ENCODE results near the gene B4GALT2.

The B4GALT2 gene

GRCh38 chr1:43970502-43970901 lies 8.5 kb upstream of the B4GALT2 start:
- Histone ChIP-seq H3K9ac (ENCODE audit: low read length in 2 of 2) (peak overlapping the region; percentile 80 to 84), H3K36me3 (ENCODE audit: control insufficient read depth in 2 of 2, insufficient read depth in 2 of 2, low read length in 2 of 2) (peaks cover 7 to 20% of the 10 kb centered on the region in 2 donors), H3K27me3 (ENCODE audit: control insufficient read depth in 1 of 2, insufficient read depth in 2 of 2, low read length in 2 of 2) (no peaks in the 10 kb centered on the region), H3K4me1 (ENCODE audit: control insufficient read depth, insufficient read depth, low read length) (peaks cover 25% of the 10 kb centered on the region), H3K27ac (ENCODE audit: low read length) (peak overlapping the region; percentile 24), H3K4me3 (ENCODE audit: low read length in 2 of 2) (peak overlapping the region; percentile 97 to 99), H3K9me3 (ENCODE audit: control insufficient read depth in 2 of 2, low read length in 2 of 2) (no peaks in the 10 kb centered on the region)

- Histone ChIP-seq H3K9me3 (ENCODE audit: control insufficient read depth in 2 of 2, low read length in 2 of 2) (no peaks in the 10 kb centered on the region), H3K27me3 (ENCODE audit: control insufficient read depth in 1 of 2, insufficient read depth in 2 of 2, low read length in 2 of 2) (no peaks in the 10 kb centered on the region), H3K4me3 (ENCODE audit: low read length in 2 of 2) (peak overlapping the region in 1 of 2 donors; percentile 97), H3K36me3 (ENCODE audit: control insufficient read depth in 2 of 2, insufficient read depth in 2 of 2, low read length in 2 of 2) (peaks cover 7 to 19% of the 10 kb centered on the region in 2 donors), H3K4me1 (ENCODE audit: control insufficient read depth, insufficient read depth, low read length) (peaks cover 29% of the 10 kb centered on the region), H3K27ac (ENCODE audit: low read length) (no peak overlapping the region), H3K9ac (ENCODE audit: low read length in 2 of 2) (no peak overlapping the region)
Measured at GRCh38 chr1:43970911-43971310, 8.1 kb upstream of the B4GALT2 start.

- Histone ChIP-seq H3K27ac (ENCODE audit: low read length) (no peak overlapping the region), H3K4me3 (ENCODE audit: low read length in 2 of 2) (no peak overlapping the region)
Measured at GRCh38 chr1:43971336-43971980, 7.6 kb upstream of the B4GALT2 start.

GRCh38 chr1:43973981-43974442 lies 5.0 kb upstream of the B4GALT2 start:
- Histone ChIP-seq H3K9me3 (ENCODE audit: control insufficient read depth in 2 of 2, low read length in 2 of 2) (no peaks in the 10 kb centered on the region), H3K4me3 (ENCODE audit: low read length in 2 of 2) (peak overlapping the region; percentile 87 to 91), H3K27me3 (ENCODE audit: control insufficient read depth in 1 of 2, insufficient read depth in 2 of 2, low read length in 2 of 2) (no peaks in the 10 kb centered on the region), H3K4me1 (ENCODE audit: control insufficient read depth, insufficient read depth, low read length) (peaks cover 51% of the 10 kb centered on the region), H3K9ac (ENCODE audit: low read length in 2 of 2) (peak overlapping the region; percentile 89 to 91), H3K27ac (ENCODE audit: low read length) (peak overlapping the region; percentile 92), H3K36me3 (ENCODE audit: control insufficient read depth in 2 of 2, insufficient read depth in 2 of 2, low read length in 2 of 2) (peaks cover 25 to 28% of the 10 kb centered on the region in 2 donors)

More at GRCh38 chr1:43971336-43971980, 7.6 kb upstream of the B4GALT2 start:
- H3K27me3 ChIP-seq (ENCODE audit: control insufficient read depth in 1 of 2, insufficient read depth in 2 of 2, low read length in 2 of 2) = no peaks in the 10 kb centered on the region
- peaks cover 11 to 19% of the 10 kb centered on the region in 2 donors for H3K36me3 ChIP-seq (ENCODE audit: control insufficient read depth in 2 of 2, insufficient read depth in 2 of 2, low read length in 2 of 2)
- no peak overlapping the region for H3K9ac ChIP-seq (ENCODE audit: low read length in 2 of 2)
- H3K4me1 ChIP-seq (ENCODE audit: control insufficient read depth, insufficient read depth, low read length) = peaks cover 34% of the 10 kb centered on the region
- no peaks in the 10 kb centered on the region for H3K9me3 ChIP-seq (ENCODE audit: control insufficient read depth in 2 of 2, low read length in 2 of 2)

- Histone ChIP-seq H3K9me3 (ENCODE audit: control insufficient read depth in 2 of 2, low read length in 2 of 2) (no peaks in the 10 kb centered on the region), H3K36me3 (ENCODE audit: control insufficient read depth in 2 of 2, insufficient read depth in 2 of 2, low read length in 2 of 2) (peaks cover 25 to 28% of the 10 kb centered on the region in 2 donors), H3K27me3 (ENCODE audit: control insufficient read depth in 1 of 2, insufficient read depth in 2 of 2, low read length in 2 of 2) (no peaks in the 10 kb centered on the region), H3K9ac (ENCODE audit: low read length in 2 of 2) (peak within 1 kb of the TSS; percentile 89 to 91), H3K4me3 (ENCODE audit: low read length in 2 of 2) (peak within 1 kb of the TSS; percentile 87 to 91), H3K27ac (ENCODE audit: low read length) (peak within 1 kb of the TSS; percentile 92), H3K4me1 (ENCODE audit: control insufficient read depth, insufficient read depth, low read length) (peaks cover 51% of the 10 kb centered on the region)
Measured at GRCh38 chr1:43974443-43975248, 4.4 kb upstream of the B4GALT2 start, which contains the start of gene ATP6V0B. Gene ATP6V0B, plus strand, starts transcription at chr1:43974960. Its CDS starts 81 bp downstream, at chr1:43975041.

- no peaks in the 10 kb centered on the region for H3K27me3 ChIP-seq (ENCODE audit: control insufficient read depth in 1 of 2, insufficient read depth in 2 of 2, low read length in 2 of 2)
- peaks cover 54% of the 10 kb centered on the region for H3K4me1 ChIP-seq (ENCODE audit: control insufficient read depth, insufficient read depth, low read length)
- H3K9me3 ChIP-seq (ENCODE audit: control insufficient read depth in 2 of 2, low read length in 2 of 2) = no peaks in the 10 kb centered on the region
- H3K4me3 ChIP-seq (ENCODE audit: low read length in 2 of 2) = peak overlapping the region; percentile 87 to 91
- H3K27ac ChIP-seq (ENCODE audit: low read length) = peak overlapping the region; percentile 92
- H3K9ac ChIP-seq (ENCODE audit: low read length in 2 of 2) = peak overlapping the region; percentile 83 to 89
- peaks cover 25 to 28% of the 10 kb centered on the region in 2 donors for H3K36me3 ChIP-seq (ENCODE audit: control insufficient read depth in 2 of 2, insufficient read depth in 2 of 2, low read length in 2 of 2)
Measured at GRCh38 chr1:43975249-43975961, 3.6 kb upstream of the B4GALT2 start.

- peaks cover 25 to 28% of the 10 kb centered on the region in 2 donors for H3K36me3 ChIP-seq (ENCODE audit: control insufficient read depth in 2 of 2, insufficient read depth in 2 of 2, low read length in 2 of 2)
- peaks cover 52% of the 10 kb centered on the region for H3K4me1 ChIP-seq (ENCODE audit: control insufficient read depth, insufficient read depth, low read length)
- H3K9ac ChIP-seq (ENCODE audit: low read length in 2 of 2) = peak overlapping the region; percentile 83 to 89
- no peaks in the 10 kb centered on the region for H3K27me3 ChIP-seq (ENCODE audit: control insufficient read depth in 1 of 2, insufficient read depth in 2 of 2, low read length in 2 of 2)
- no peaks in the 10 kb centered on the region for H3K9me3 ChIP-seq (ENCODE audit: control insufficient read depth in 2 of 2, low read length in 2 of 2)
- peak overlapping the region; percentile 87 to 91 for H3K4me3 ChIP-seq (ENCODE audit: low read length in 2 of 2)
- peak overlapping the region; percentile 92 for H3K27ac ChIP-seq (ENCODE audit: low read length)
Measured at GRCh38 chr1:43976045-43976444, 3.0 kb upstream of the B4GALT2 start.

GRCh38 chr1:43976890-43977289 lies 2.1 kb upstream of the B4GALT2 start:
- Histone ChIP-seq H3K9me3 (ENCODE audit: control insufficient read depth in 2 of 2, low read length in 2 of 2) (no peaks in the 10 kb centered on the region), H3K4me1 (ENCODE audit: control insufficient read depth, insufficient read depth, low read length) (peaks cover 51% of the 10 kb centered on the region), H3K27ac (ENCODE audit: low read length) (no peak overlapping the region), H3K27me3 (ENCODE audit: control insufficient read depth in 1 of 2, insufficient read depth in 2 of 2, low read length in 2 of 2) (no peaks in the 10 kb centered on the region), H3K4me3 (ENCODE audit: low read length in 2 of 2) (peak overlapping the region in 1 of 2 donors; percentile 87), H3K9ac (ENCODE audit: low read length in 2 of 2) (no peak overlapping the region), H3K36me3 (ENCODE audit: control insufficient read depth in 2 of 2, insufficient read depth in 2 of 2, low read length in 2 of 2) (peaks cover 25 to 26% of the 10 kb centered on the region in 2 donors)

- H3K9me3 ChIP-seq (ENCODE audit: control insufficient read depth in 2 of 2, low read length in 2 of 2) = no peaks in the 10 kb centered on the region
- no peaks in the 10 kb centered on the region for H3K27me3 ChIP-seq (ENCODE audit: control insufficient read depth in 1 of 2, insufficient read depth in 2 of 2, low read length in 2 of 2)
- H3K4me3 ChIP-seq (ENCODE audit: low read length in 2 of 2) = no peak overlapping the region
- no peak overlapping the region for H3K9ac ChIP-seq (ENCODE audit: low read length in 2 of 2)
- peaks cover 20 to 24% of the 10 kb centered on the region in 2 donors for H3K36me3 ChIP-seq (ENCODE audit: control insufficient read depth in 2 of 2, insufficient read depth in 2 of 2, low read length in 2 of 2)
- no peak overlapping the region for H3K27ac ChIP-seq (ENCODE audit: low read length)
- H3K4me1 ChIP-seq (ENCODE audit: control insufficient read depth, insufficient read depth, low read length) = peaks cover 51% of the 10 kb centered on the region
Measured at GRCh38 chr1:43977376-43978263, 1.4 kb upstream of the B4GALT2 start.

- Histone ChIP-seq H3K9me3 (ENCODE audit: control insufficient read depth in 2 of 2, low read length in 2 of 2) (no peaks in the 10 kb centered on the region), H3K4me3 (ENCODE audit: low read length in 2 of 2) (peak overlapping the region in 1 of 2 donors; percentile 76), H3K36me3 (ENCODE audit: control insufficient read depth in 2 of 2, insufficient read depth in 2 of 2, low read length in 2 of 2) (peaks cover 19 to 24% of the 10 kb centered on the region in 2 donors), H3K27ac (ENCODE audit: low read length) (no peak overlapping the region), H3K9ac (ENCODE audit: low read length in 2 of 2) (no peak overlapping the region), H3K4me1 (ENCODE audit: control insufficient read depth, insufficient read depth, low read length) (peaks cover 51% of the 10 kb centered on the region), H3K27me3 (ENCODE audit: control insufficient read depth in 1 of 2, insufficient read depth in 2 of 2, low read length in 2 of 2) (no peaks in the 10 kb centered on the region)
Measured at GRCh38 chr1:43978264-43978550, 803 bp upstream of the B4GALT2 start.
